Measurements from ENCODE around the gene CXCR5. TPM values are rescaled to one million over a fixed set of nuclear protein-coding genes. Genes with fewer than 3 reads are reported as not detected.

CXCR5 gene
- total and polyA plus RNA-seq, 2 donors = 0.57 to 1.3 TPM

DNA sequence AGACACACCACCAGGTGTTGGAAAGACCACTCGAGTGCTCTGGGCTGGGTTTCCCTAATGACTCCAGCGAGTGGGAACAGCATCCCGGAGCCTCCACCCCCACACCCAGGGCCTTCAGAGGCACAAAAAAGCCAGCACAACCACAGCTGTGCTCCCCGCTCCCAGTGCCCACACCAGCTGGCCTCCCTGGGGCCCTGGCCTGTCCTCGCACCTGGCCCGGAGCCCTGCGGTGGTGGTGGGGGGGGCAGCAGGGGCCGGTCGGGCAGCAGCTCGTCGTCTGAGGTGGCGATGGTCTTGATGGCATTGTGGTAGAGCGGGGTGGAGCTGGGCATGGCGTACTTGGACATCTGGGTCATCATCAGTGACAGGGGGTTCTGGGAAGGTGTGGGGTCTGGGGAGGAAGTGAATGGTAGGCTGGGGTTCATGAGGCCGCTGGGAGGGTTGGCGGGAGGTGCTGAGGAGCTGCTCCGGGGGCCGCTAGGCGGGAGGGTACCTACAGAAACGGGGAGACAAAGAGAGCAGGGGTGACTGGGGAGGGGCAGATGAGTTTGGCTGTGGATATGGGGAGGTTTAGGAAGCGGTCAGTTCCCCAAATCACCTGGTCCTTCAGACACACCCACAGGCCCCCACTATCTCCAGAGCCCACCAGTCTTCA is 16.1 kb downstream of the CXCR5 start:
- Histone ChIP-seq H3K36me3 (ENCODE audit: control insufficient read depth in 2 of 2, insufficient read depth in 2 of 2, low read length in 1 of 2) (peaks cover 58 to 64% of the 10 kb centered on the region in 2 donors), H3K27me3 (ENCODE audit: control insufficient read depth in 2 of 2, insufficient read depth in 1 of 2, low read length in 1 of 2) (no peaks in the 10 kb centered on the region), H3K4me1 (ENCODE audit: control insufficient read depth in 2 of 2, insufficient read depth in 2 of 2, low read length in 2 of 2) (peaks cover 15 to 35% of the 10 kb centered on the region in 2 donors), H3K4me3 (ENCODE audit: low read length in 2 of 2) (no peak overlapping the region), H3K27ac (ENCODE audit: low read depth in 1 of 2, low read length in 1 of 2) (no peak overlapping the region), H3K9me3 (ENCODE audit: control insufficient read depth in 2 of 2, insufficient read depth in 1 of 2, low read length in 1 of 2) (no peaks in the 10 kb centered on the region)
- DNase-seq (ENCODE audit: low read depth in 6 of 9, low spot score in 9 of 9) = no peak
- WGBS = 97% methylated on average over 21 of the region's 21 CpGs

DNA sequence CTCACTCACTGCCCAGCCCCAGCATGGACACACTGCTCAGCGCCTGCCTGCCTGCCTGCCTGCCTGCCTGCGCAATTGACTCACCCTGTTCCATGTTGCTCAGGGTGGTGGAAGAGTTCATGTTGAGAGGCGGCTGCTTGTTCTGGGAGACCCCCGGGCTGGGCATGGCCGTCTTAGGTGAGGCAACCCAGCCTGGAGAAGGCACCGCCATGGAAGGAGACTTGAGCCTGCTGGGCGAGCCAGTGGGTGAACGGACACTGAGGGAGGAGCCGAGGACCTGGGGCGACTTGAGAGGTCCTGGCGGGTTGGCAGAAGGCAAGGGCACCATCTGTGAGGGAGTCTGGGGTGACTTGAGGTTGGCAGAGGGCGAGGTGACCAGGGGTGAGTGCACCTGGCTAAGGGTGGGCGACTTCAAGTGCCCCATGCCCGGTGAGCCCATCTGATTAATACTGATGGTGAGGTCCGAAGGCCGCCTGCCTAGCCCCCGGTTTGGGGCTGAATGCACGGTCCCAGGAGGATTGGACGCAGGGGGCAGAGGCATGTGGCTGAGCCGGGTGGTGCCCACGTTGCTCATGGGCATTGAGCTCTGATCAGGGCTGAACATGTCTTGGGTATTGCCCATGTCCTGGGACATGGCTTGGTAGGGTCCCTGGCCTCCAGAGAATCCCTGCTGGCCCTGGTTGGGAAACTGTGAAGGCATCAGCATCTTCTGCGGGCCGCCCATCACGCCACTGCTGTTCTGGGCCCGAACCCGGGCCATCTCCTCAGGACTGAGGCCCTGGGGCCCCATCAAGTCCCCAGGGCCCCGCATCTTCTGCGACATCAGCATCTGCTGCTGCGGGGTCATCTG is 17.1 kb downstream of the CXCR5 start:
- H3K36me3 ChIP-seq (ENCODE audit: control insufficient read depth in 2 of 2, insufficient read depth in 2 of 2, low read length in 1 of 2) = peaks cover 59 to 61% of the 10 kb centered on the region in 2 donors
- WGBS = 97% methylated on average over 29 of the region's 29 CpGs
- DNase-seq (ENCODE audit: low read depth in 6 of 9, low spot score in 9 of 9) = no peak
- H3K4me1 ChIP-seq (ENCODE audit: control insufficient read depth in 2 of 2, insufficient read depth in 2 of 2, low read length in 2 of 2) = peaks cover 6 to 25% of the 10 kb centered on the region in 2 donors
- H3K27me3 ChIP-seq (ENCODE audit: control insufficient read depth in 2 of 2, insufficient read depth in 1 of 2, low read length in 1 of 2) = no peaks in the 10 kb centered on the region
- no peak overlapping the region for H3K4me3 ChIP-seq (ENCODE audit: low read length in 2 of 2)
- no peak overlapping the region for H3K27ac ChIP-seq (ENCODE audit: low read depth in 1 of 2, low read length in 1 of 2)
- no peaks in the 10 kb centered on the region for H3K9me3 ChIP-seq (ENCODE audit: control insufficient read depth in 2 of 2, insufficient read depth in 1 of 2, low read length in 1 of 2)

DNA sequence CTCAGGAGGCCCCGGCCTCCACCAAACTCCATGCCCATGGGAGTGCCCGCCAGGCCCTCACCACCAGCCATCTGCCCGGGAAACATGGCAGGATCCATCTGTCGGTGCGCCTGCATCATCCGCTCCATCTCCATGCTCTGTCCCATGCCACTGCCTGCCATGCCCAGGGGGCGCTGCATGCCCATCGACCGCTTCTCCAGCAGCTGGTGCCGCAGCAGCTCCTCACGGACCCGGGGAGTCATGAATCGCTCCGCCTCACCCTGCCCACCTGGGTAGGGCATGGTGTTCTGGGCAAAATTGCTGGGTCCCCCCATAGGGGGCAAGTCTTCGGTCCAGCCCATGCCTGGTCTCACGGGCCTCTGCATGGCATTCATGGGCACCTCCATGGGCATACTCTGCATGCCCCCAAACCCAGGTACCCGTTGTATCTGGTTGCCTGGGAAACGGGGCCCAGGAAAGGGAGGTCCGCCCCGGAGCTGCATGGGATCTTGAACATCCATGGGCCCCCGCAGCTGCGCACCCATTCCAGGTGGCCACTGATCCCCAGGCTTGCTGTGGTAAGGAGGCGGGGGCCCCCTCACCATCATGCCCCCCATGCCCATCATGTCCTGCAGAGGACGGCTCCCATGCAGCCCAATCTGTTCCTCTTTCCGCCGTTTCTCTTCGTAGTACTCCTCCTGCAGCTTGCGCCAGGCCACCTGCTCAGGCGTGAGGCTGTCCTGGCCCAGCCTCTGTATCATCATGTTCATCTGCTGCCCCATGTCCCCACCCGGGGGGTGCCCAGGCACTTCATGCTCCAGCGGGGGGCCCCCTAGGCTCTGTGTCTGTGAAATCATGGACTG is 18.0 kb downstream of the CXCR5 start:
- no peak for DNase-seq (ENCODE audit: low read depth in 6 of 9, low spot score in 9 of 9)
- peaks cover 2 to 16% of the 10 kb centered on the region in 2 donors for H3K4me1 ChIP-seq (ENCODE audit: control insufficient read depth in 2 of 2, insufficient read depth in 2 of 2, low read length in 2 of 2)
- peaks cover 67 to 69% of the 10 kb centered on the region in 2 donors for H3K36me3 ChIP-seq (ENCODE audit: control insufficient read depth in 2 of 2, insufficient read depth in 2 of 2, low read length in 1 of 2)
- H3K4me3 ChIP-seq (ENCODE audit: low read length in 2 of 2) = no peak overlapping the region
- 97% methylated on average over 31 of the region's 31 CpGs for WGBS
- H3K27ac ChIP-seq (ENCODE audit: low read depth in 1 of 2, low read length in 1 of 2) = no peak overlapping the region
- no peaks in the 10 kb centered on the region for H3K27me3 ChIP-seq (ENCODE audit: control insufficient read depth in 2 of 2, insufficient read depth in 1 of 2, low read length in 1 of 2)
- no peaks in the 10 kb centered on the region for H3K9me3 ChIP-seq (ENCODE audit: control insufficient read depth in 2 of 2, insufficient read depth in 1 of 2, low read length in 1 of 2)

DNA sequence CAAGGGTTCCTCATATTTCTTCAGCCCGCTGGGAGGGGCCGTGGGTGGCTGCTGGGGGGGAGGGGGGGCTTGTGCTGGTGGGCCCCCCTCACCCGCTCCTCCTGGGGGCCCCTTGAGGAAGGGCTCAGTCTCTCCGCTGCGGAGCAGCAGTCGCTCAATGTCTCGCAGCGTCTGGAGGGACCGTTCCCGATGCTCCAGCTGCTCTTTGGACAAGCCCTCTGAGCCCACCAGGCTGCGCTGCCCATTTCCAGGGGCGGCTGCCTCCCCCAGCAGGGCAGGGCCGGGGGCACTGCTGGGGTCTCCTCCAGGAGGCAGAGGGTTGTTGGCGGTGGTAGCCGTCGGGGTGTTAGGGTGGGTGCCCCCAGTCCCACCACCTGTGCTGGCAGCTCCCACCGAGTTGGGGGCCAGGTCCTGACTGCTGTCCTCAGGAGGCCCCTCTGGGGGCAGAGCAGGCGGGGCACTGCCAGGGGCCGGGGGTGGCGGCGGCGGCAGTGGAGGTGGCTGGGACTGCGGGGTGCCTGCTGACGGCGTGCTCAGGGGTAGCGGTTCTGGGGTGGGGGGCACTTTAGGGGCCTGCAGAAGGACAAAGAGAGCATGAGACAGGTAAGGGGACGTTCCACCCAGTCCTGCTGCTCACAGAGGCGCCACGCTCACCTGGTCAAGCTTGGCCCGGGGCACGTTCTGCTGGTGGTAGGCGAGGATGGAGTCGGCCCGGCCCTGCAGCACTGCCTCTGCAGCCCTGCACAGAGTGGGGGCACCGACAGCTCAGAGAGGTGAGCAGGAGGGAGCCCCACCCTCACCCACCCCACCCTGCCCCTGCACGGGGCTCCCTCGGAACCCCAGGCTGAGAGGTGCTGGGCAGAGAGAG is 18.9 kb downstream of the CXCR5 start:
- Histone ChIP-seq H3K4me3 (ENCODE audit: low read length in 2 of 2) (no peak overlapping the region), H3K9me3 (ENCODE audit: control insufficient read depth in 2 of 2, insufficient read depth in 1 of 2, low read length in 1 of 2) (no peaks in the 10 kb centered on the region), H3K27me3 (ENCODE audit: control insufficient read depth in 2 of 2, insufficient read depth in 1 of 2, low read length in 1 of 2) (no peaks in the 10 kb centered on the region), H3K27ac (ENCODE audit: low read depth in 1 of 2, low read length in 1 of 2) (no peak overlapping the region), H3K4me1 (ENCODE audit: control insufficient read depth in 2 of 2, insufficient read depth in 2 of 2, low read length in 2 of 2) (peaks cover under 1 to 16% of the 10 kb centered on the region in 2 donors), H3K36me3 (ENCODE audit: control insufficient read depth in 2 of 2, insufficient read depth in 2 of 2, low read length in 1 of 2) (peaks cover 72 to 73% of the 10 kb centered on the region in 2 donors)
- 98% methylated on average over 37 of the region's 37 CpGs for WGBS
- DNase-seq (ENCODE audit: low read depth in 6 of 9, low spot score in 9 of 9) = no peak

DNA sequence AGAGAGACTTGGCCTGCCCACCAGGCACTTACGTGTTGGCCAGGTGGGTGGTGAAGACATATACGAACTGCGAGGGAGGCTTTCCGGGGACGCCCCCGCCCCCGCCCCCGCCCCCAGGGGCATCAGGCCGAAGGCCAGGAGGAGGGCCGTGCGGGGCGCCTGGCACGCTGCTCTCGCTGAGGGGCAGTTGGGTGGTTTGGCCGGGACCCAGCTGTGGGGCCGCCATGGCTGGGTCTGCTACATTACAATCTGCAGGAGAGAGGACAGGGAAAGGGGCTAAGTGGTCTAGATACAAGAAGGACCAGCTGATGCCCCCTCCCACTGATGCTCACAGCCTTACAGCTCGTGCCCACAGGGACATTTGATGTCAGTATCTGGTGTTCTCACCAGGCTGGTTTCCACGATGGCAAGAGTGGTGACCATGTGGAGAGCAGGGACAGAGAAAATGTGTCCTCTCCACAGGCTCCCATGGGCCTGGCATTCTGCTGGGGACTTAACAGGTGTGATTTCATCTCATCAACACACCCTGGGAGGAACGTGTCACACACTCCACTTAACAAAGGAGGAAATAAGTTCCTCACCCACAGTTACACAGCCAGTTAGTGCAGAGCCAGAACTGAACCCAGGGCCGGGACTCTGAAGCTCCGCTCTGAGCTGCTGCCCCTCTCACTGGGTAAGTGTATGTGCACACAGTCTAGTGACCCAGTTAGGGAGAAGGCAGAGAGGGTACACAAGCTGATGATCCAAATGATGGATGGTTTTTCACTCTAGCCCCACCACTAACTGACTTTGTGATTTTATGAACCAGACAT is 19.7 kb downstream of the CXCR5 start:
- Histone ChIP-seq H3K9me3 (ENCODE audit: control insufficient read depth in 2 of 2, insufficient read depth in 1 of 2, low read length in 1 of 2) (no peaks in the 10 kb centered on the region), H3K4me1 (ENCODE audit: control insufficient read depth in 2 of 2, insufficient read depth in 2 of 2, low read length in 2 of 2) (peaks cover 3 to 19% of the 10 kb centered on the region in 2 donors), H3K4me3 (ENCODE audit: low read length in 2 of 2) (no peak overlapping the region), H3K27ac (ENCODE audit: low read depth in 1 of 2, low read length in 1 of 2) (no peak overlapping the region), H3K27me3 (ENCODE audit: control insufficient read depth in 2 of 2, insufficient read depth in 1 of 2, low read length in 1 of 2) (no peaks in the 10 kb centered on the region), H3K36me3 (ENCODE audit: control insufficient read depth in 2 of 2, insufficient read depth in 2 of 2, low read length in 1 of 2) (peaks cover 79 to 81% of the 10 kb centered on the region in 2 donors)
- DNase-seq (ENCODE audit: low read depth in 6 of 9, low spot score in 9 of 9) = no peak
- WGBS = 96% methylated on average over 21 of the region's 21 CpGs

DNA sequence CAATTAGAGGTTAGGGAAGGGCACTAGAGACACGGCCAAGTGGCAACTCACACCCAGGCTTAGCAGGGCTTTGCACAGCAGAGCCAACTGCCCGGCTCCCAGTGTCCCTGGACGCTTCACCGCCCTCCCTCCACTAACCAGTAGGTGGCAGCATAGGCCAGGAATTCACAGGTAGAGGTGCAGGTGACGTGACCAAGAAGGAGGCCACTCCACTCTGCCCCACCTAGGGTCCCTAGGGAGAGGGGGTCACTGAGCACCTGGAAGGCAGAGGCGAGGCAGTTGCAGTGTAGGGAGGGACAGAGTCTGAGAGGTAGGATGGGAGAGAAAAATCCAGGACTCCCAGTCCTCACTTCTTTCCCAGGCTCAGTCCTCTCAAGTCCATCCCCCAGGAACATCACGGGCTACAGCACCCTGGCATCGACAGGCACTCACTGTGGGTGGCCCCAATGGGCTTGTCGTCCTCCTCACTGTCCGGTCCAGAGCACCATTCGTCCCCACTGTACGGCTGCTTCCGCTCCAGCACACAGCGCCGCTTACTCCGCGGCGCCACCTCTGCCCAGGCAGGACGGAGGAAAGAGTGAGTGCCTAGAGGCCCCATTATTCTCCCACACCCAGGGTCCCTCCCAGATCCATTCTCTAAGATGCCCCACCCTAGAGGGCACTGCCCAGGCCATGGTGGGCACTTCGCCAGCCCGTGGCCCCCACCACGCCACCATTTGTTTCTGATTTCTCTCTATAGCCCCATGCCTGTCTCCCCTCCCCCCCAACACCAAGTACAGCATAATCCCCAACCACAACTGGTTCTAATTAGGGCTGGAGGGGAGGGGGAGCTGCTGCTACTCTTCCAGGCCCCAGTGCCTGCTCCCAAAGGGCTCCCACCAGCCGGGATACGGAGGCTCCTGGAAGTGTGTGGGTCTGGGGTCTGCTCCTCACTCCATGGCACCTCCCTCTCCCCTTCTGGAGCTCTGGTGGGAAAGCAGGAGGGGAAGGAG is 23.7 kb downstream of the CXCR5 start:
- 73% methylated on average over 24 of the region's 24 CpGs for WGBS
- H3K9me3 ChIP-seq (ENCODE audit: control insufficient read depth in 2 of 2, insufficient read depth in 1 of 2, low read length in 1 of 2) = no peaks in the 10 kb centered on the region
- H3K4me3 ChIP-seq (ENCODE audit: low read length in 2 of 2) = no peak overlapping the region
- peaks cover 40 to 47% of the 10 kb centered on the region in 2 donors for H3K36me3 ChIP-seq (ENCODE audit: control insufficient read depth in 2 of 2, insufficient read depth in 2 of 2, low read length in 1 of 2)
- no peaks in the 10 kb centered on the region for H3K27me3 ChIP-seq (ENCODE audit: control insufficient read depth in 2 of 2, insufficient read depth in 1 of 2, low read length in 1 of 2)
- H3K27ac ChIP-seq (ENCODE audit: low read depth in 1 of 2, low read length in 1 of 2) = no peak overlapping the region
- peaks cover 33 to 56% of the 10 kb centered on the region in 2 donors for H3K4me1 ChIP-seq (ENCODE audit: control insufficient read depth in 2 of 2, insufficient read depth in 2 of 2, low read length in 2 of 2)
- peak in 5 of 9 donors; percentile 78 to 89 (median 87) for DNase-seq (ENCODE audit: low read depth in 6 of 9, low spot score in 9 of 9)

DNA sequence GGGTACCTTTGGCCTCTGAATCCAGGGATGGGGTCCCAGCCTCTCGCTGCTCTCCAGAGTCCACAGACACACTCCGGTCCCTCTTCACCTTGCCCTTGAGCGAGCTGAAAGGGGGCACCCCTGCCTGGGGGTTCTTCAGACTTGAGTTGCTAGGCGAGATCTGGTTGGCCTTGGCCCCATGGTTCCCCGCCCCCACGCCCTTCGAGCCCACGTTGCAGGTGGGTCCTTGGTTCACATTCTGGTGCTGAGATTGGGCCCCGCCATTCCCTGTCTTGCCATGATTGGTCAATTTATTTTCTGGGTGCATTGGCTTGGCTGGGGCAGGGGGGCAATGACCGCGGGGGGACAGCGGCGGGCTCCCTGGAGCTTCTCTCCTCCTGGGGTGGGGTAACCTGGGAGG is 24.6 kb downstream of the CXCR5 start:
- Histone ChIP-seq H3K27me3 (ENCODE audit: control insufficient read depth in 2 of 2, insufficient read depth in 1 of 2, low read length in 1 of 2) (no peaks in the 10 kb centered on the region), H3K4me3 (ENCODE audit: low read length in 2 of 2) (no peak overlapping the region), H3K4me1 (ENCODE audit: control insufficient read depth in 2 of 2, insufficient read depth in 2 of 2, low read length in 2 of 2) (peaks cover 42 to 65% of the 10 kb centered on the region in 2 donors), H3K27ac (ENCODE audit: low read depth in 1 of 2, low read length in 1 of 2) (no peak overlapping the region), H3K36me3 (ENCODE audit: control insufficient read depth in 2 of 2, insufficient read depth in 2 of 2, low read length in 1 of 2) (peaks cover 31 to 42% of the 10 kb centered on the region in 2 donors), H3K9me3 (ENCODE audit: control insufficient read depth in 2 of 2, insufficient read depth in 1 of 2, low read length in 1 of 2) (no peaks in the 10 kb centered on the region)
- no peak for DNase-seq (ENCODE audit: low read depth in 6 of 9, low spot score in 9 of 9)
- 94% methylated on average over 13 of the region's 13 CpGs for WGBS
